ENCODE data around the gene GPR3. TPM values are rescaled to one million over a fixed set of nuclear protein-coding genes. Genes with fewer than 3 reads are reported as not detected.

The GPR3 gene
- total and polyA plus RNA-seq, 7 donors = 0.12 to 1.3 (median 0.42) TPM; not detected in 2

GRCh38 chr1:27368869-27369582, 23.4 kb upstream of the GPR3 start:
- intact Hi-C loops (cut with DNase I) = no loop called here
- Histone ChIP-seq H3K9me3 (no peaks in the 10 kb centered on the region), H3K27ac (no peak overlapping the region), H3K4me3 (no peak overlapping the region), H3K36me3 (ENCODE audit: insufficient read depth in 1 of 2, low read depth in 1 of 2) (peaks cover 0 to 4% of the 10 kb centered on the region in 2 donors), H3K27me3 (ENCODE audit: insufficient read depth in 3 of 3, low read length in 2 of 3) (no peaks in the 10 kb centered on the region), H3K4me1 (peaks cover 17% of the 10 kb centered on the region)
- TF ChIP-seq, protein P1, sequence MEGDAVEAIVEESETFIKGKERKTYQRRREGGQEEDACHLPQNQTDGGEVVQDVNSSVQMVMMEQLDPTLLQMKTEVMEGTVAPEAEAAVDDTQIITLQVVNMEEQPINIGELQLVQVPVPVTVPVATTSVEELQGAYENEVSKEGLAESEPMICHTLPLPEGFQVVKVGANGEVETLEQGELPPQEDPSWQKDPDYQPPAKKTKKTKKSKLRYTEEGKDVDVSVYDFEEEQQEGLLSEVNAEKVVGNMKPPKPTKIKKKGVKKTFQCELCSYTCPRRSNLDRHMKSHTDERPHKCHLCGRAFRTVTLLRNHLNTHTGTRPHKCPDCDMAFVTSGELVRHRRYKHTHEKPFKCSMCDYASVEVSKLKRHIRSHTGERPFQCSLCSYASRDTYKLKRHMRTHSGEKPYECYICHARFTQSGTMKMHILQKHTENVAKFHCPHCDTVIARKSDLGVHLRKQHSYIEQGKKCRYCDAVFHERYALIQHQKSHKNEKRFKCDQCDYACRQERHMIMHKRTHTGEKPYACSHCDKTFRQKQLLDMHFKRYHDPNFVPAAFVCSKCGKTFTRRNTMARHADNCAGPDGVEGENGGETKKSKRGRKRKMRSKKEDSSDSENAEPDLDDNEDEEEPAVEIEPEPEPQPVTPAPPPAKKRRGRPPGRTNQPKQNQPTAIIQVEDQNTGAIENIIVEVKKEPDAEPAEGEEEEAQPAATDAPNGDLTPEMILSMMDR (IDR thresholded peaks at IDR 0.05) = no peak
- WGBS, 3 donors = 78 to 85% (median 79%) methylated on average over 13 of the region's 13 CpGs
- no peak for DNase-seq
- ATAC-seq = no peak

DNA sequence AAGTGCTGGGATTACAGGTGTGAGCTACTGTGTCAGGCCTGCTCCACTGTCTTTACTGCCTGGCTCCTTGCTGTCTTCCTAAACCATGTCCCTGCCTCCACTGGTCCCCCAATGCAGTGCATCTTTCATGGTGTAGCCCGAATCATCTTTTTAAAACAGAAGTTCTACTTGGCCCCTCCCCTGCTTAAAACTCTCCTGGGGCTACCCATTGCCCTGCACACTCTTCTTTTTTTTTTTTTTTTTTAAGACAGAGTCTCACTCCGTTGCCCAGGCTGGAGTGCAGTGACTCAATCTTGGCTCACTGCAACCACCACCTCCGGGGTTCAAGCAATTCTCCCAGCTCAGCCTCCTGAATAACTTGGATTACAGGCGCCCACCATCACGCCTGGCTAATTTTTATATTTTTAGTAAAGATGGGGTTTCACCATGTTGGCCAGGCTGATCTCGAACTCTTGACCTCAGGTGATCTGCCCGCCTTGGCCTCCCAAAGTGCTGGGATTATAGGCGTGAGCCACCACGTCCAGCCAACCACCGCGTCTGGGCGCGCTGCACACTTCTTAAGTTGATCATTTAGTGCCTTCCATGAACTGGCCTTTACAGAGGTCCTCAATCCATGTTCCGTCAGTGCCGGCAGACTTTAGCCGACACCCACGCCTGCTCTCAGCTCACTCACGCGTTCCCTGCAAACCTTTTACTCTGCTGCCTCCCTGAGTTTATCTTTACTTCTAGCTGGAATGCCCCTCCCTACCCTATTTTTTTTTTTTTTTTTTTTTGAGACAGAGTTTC, 20.2 kb upstream of the GPR3 start:
- WGBS, 3 donors = 87 to 91% (median 87%) methylated on average over 19 of the region's 19 CpGs
- TF ChIP-seq, protein P1 (IDR thresholded peaks at IDR 0.05) = no peak
- H3K4me1 ChIP-seq = peaks cover 7% of the 10 kb centered on the region
- H3K36me3 ChIP-seq (ENCODE audit: insufficient read depth in 1 of 2, low read depth in 1 of 2) = no peaks in the 10 kb centered on the region
- DNase-seq (no peak), ATAC-seq (no peak)
- no peak overlapping the region for H3K4me3 ChIP-seq
- H3K27ac ChIP-seq = no peak overlapping the region
- H3K9me3 ChIP-seq = no peaks in the 10 kb centered on the region
- no peaks in the 10 kb centered on the region for H3K27me3 ChIP-seq (ENCODE audit: insufficient read depth in 3 of 3, low read length in 2 of 3)
- intact Hi-C loops (cut with DNase I) = no loop called here

GRCh38 chr1:27372808-27373690, 19.4 kb upstream of the GPR3 start:
- Histone ChIP-seq H3K27me3 (ENCODE audit: insufficient read depth in 3 of 3, low read length in 2 of 3) (no peaks in the 10 kb centered on the region), H3K27ac (no peak overlapping the region), H3K4me3 (no peak overlapping the region), H3K9me3 (no peaks in the 10 kb centered on the region), H3K4me1 (no peaks in the 10 kb centered on the region), H3K36me3 (ENCODE audit: insufficient read depth in 1 of 2, low read depth in 1 of 2) (no peaks in the 10 kb centered on the region)
- intact Hi-C loops (cut with DNase I) = no loop called here
- 87 to 92% (median 92%) methylated on average over 11 of the region's 11 CpGs for WGBS, 3 donors
- ATAC-seq (no peak), DNase-seq (no peak)
- TF ChIP-seq, protein P1 (IDR thresholded peaks at IDR 0.05) = no peak

- Histone ChIP-seq H3K27me3 (ENCODE audit: insufficient read depth in 3 of 3, low read length in 2 of 3) (no peaks in the 10 kb centered on the region), H3K4me1 (no peaks in the 10 kb centered on the region), H3K4me3 (no peak within 1 kb of the TSS), H3K27ac (no peak within 1 kb of the TSS), H3K36me3 (ENCODE audit: insufficient read depth in 1 of 2, low read depth in 1 of 2) (no peaks in the 10 kb centered on the region), H3K9me3 (no peaks in the 10 kb centered on the region)
- WGBS, 3 donors = 62 to 78% (median 75%) methylated on average over 4 of the region's 4 CpGs
- DNase-seq (no peak), ATAC-seq (no peak)
- intact Hi-C loops (cut with DNase I) = no loop called here
- TF ChIP-seq, protein P1 (IDR thresholded peaks at IDR 0.05) = no peak
Observed at GRCh38 chr1:27374362-27375086, 17.9 kb upstream of the GPR3 start, which contains the start of gene FCN3. Gene FCN3 (minus strand): TSS chr1:27374824. CDS start chr1:27374818, 6 bp downstream.

Data from psoas muscle (tissue), 8 donors.